SU-DHL-6 (cell line): ENCODE data around the gene LRRIQ3.
"Not testable (repeated sequence)": the region's sequence is repeated elsewhere in the genome, so short reads cannot be mapped to it uniquely, and the experiment has no call there.

Experiments used
- H2AFZ ChIP-seq: fragments of 200-600 bp; sonication (generic); 2 replicates; pipeline ENCODE4 v1.6.1; 2014; ENCODE audit warnings: low read depth, mild to moderate bottlenecking, moderate library complexity, mixed read lengths, antibody characterized with exemption, low read length; ENCODE audit not compliant: severe bottlenecking
- H3F3A ChIP-seq: fragments of 200-600 bp; shearing (Covaris generic); 2 replicates; pipeline ENCODE4 v1.6.0; 2016; ENCODE audit warnings: antibody characterized with exemption, mild to moderate bottlenecking; ENCODE audit not compliant: insufficient read depth
- H3K27ac ChIP-seq: fragments of 200-600 bp; sonication (generic); 2 replicates; pipeline ENCODE4 v1.5.1; 2016; ENCODE audit warnings: low read depth, mild to moderate bottlenecking, low read length, moderate library complexity, mixed read lengths
- H3K27me3 ChIP-seq: fragments of 200-600 bp; sonication (generic), shearing (Covaris generic); 2 replicates; pipeline ENCODE4 v1.6.0; 2014; ENCODE audit warnings: mild to moderate bottlenecking, low read length
- H3K36me3 ChIP-seq: fragments of 200-600 bp; sonication (generic); 2 replicates; pipeline ENCODE4 v1.6.1; 2014; ENCODE audit warnings: mild to moderate bottlenecking, low read length, mixed read lengths
- H3K4me2 ChIP-seq: fragments of 300-600, 200-600 bp; shearing (Covaris generic), sonication (generic); 2 replicates; pipeline ENCODE4 v1.6.0; 2014; ENCODE audit warnings: low read length, low read depth, mild to moderate bottlenecking; ENCODE audit not compliant: poor library complexity, severe bottlenecking
- H3K4me3 ChIP-seq: fragments of 200-600 bp; sonication (generic); 2 replicates; pipeline ENCODE4 v1.5.1; 2014; ENCODE audit warnings: antibody characterized with exemption, low read length, mild to moderate bottlenecking, mixed read lengths; ENCODE audit not compliant: insufficient read depth, poor library complexity, severe bottlenecking
- H3K79me2 ChIP-seq: fragments of 200-600 bp; sonication (generic); 2 replicates; pipeline ENCODE4 v1.6.1; 2014; ENCODE audit warnings: mild to moderate bottlenecking, low read length, moderate library complexity; ENCODE audit not compliant: insufficient read depth
- H3K9ac ChIP-seq: fragments of 200-600 bp; sonication (generic); 2 replicates; pipeline ENCODE4 v1.7.0; 2014; ENCODE audit warnings: mild to moderate bottlenecking, low read length
- H3K9me2 ChIP-seq: fragments of 200-600 bp; sonication (generic); replicated peaks from 2 replicates; pipeline ENCODE4 v1.6.1; 2014; ENCODE audit warnings: low read length; ENCODE audit not compliant: insufficient read depth
- H3K9me3 ChIP-seq: fragments of 200-600 bp; sonication (generic); 2 replicates; pipeline ENCODE4 v1.6.1; 2014; ENCODE audit warnings: low read length, mixed read lengths; ENCODE audit not compliant: insufficient read depth
- H4K20me1 ChIP-seq: fragments of 200-600 bp; sonication (generic); 2 replicates; pipeline ENCODE4 v1.6.1; 2014; ENCODE audit warnings: low read depth, mild to moderate bottlenecking, antibody characterized with exemption, low read length, moderate library complexity, mixed read lengths
- EZH2phosphoT487 ChIP-seq: fragments of 200-600 bp; sonication (generic), shearing (Covaris generic); conservative IDR thresholded peaks from 2 replicates; pipeline ENCODE4 v1.6.1; 2018; ENCODE audit warnings: mild to moderate bottlenecking, antibody characterized with exemption, low read length, moderate library complexity, mixed read lengths
- TF ChIP-seq, protein P1 (sequence below): fragments of 200-600 bp; sonication (generic); IDR thresholded peaks from one replicate; pipeline ENCODE4 v1.5.1; 2017; ENCODE audit warnings: antibody characterized with exemption, mild to moderate bottlenecking, low read length, moderate library complexity; ENCODE audit not compliant: insufficient read depth, poor library complexity, severe bottlenecking

Gene LRRIQ3

DNA sequence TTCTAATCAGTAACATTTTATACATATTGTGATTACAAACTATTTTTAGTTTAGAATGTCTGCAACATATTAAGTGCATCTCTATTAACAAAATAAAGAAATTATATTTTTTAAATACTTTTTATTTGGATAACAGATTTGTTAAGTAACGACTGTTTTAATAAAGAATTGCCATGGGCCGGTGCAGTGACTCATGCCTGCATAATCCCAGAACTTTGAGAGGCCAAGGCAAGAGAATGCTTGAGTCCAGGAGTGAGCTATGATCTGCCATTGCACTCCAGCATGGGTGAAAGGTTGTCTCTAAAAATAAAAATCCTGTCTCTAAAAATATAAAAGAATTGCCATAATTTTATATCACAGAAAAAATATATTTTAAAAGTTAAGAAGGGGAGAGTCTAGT lies 4.1 kb downstream of the LRRIQ3 start:
- Histone ChIP-seq H3F3A (no peaks in the 10 kb centered on the region; the same call in 1 of the 2 replicates), H3K9me2 (no peaks in the 10 kb centered on the region), H4K20me1 (no peaks in the 10 kb centered on the region), H3K36me3 (no peaks in the 10 kb centered on the region), H3K4me2 (no peak overlapping the region), H3K9me3 (no peaks in the 10 kb centered on the region), H3K4me3 (no peak overlapping the region), H3K27ac (no peak overlapping the region), H3K79me2 (no peaks in the 10 kb centered on the region), H3K27me3 (no peaks in the 10 kb centered on the region), H3K9ac (no peak overlapping the region), H2AFZ (no peak overlapping the region)
- TF ChIP-seq, protein P1, sequence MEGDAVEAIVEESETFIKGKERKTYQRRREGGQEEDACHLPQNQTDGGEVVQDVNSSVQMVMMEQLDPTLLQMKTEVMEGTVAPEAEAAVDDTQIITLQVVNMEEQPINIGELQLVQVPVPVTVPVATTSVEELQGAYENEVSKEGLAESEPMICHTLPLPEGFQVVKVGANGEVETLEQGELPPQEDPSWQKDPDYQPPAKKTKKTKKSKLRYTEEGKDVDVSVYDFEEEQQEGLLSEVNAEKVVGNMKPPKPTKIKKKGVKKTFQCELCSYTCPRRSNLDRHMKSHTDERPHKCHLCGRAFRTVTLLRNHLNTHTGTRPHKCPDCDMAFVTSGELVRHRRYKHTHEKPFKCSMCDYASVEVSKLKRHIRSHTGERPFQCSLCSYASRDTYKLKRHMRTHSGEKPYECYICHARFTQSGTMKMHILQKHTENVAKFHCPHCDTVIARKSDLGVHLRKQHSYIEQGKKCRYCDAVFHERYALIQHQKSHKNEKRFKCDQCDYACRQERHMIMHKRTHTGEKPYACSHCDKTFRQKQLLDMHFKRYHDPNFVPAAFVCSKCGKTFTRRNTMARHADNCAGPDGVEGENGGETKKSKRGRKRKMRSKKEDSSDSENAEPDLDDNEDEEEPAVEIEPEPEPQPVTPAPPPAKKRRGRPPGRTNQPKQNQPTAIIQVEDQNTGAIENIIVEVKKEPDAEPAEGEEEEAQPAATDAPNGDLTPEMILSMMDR = no peak
- no peak for TF ChIP-seq EZH2phosphoT487

DNA sequence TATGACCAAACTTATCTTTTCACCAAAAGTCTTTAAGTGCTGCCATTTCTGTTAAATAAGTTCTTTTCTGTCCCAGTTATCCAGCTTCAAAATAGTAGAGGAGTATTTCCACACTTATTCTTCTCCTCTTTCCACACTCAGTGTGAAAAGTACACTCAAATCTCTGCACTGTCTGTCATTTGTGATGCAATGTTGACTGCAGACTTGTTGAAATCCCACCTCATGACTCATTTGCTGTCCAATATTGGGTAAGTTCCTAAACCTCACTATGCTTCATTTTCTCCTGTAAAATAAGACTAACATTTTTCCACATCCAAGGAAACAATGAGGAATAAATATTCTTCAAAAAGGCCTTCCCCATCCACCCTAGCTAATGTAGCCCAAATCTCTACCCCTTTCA lies 17.5 kb downstream of the LRRIQ3 start:
- Histone ChIP-seq H3K9me2 (no peaks in the 10 kb centered on the region), H3F3A (no peaks in the 10 kb centered on the region), H3K4me2 (no peak overlapping the region), H4K20me1 (no peaks in the 10 kb centered on the region), H3K9me3 (no peaks in the 10 kb centered on the region), H3K4me3 (no peak overlapping the region), H2AFZ (no peak overlapping the region), H3K9ac (no peak overlapping the region), H3K36me3 (no peaks in the 10 kb centered on the region; the same call in 1 of the 2 replicates), H3K79me2 (no peaks in the 10 kb centered on the region), H3K27me3 (no peaks in the 10 kb centered on the region), H3K27ac (no peak overlapping the region)
- TF ChIP-seq, protein P1 = no peak
- no peak for TF ChIP-seq EZH2phosphoT487

DNA sequence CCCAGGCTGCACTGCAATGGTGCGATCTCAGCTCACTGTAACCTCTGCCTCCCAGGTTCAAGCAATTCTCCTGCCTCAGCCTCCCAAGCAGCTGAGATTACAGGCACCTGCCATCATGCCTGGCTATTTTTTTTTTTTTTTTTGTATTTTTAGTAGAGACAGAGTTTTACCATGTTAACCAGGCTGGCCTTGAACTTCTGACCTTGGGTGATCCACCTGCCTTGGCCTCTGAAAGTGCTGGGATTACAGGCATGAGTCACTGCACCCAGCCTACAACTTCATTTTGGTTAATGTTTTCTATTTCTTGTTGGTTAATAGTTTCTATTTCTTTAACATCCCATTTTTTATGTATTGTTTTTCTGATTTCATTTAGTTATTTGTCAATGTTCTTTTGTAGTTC lies 23.6 kb downstream of the LRRIQ3 start:
- not testable (repeated sequence) for H3K9ac ChIP-seq, H3F3A ChIP-seq, H3K9me2 ChIP-seq, H3K27ac ChIP-seq, H3K79me2 ChIP-seq, H3K36me3 ChIP-seq, H4K20me1 ChIP-seq, H3K4me2 ChIP-seq, H2AFZ ChIP-seq, H3K27me3 ChIP-seq, H3K4me3 ChIP-seq, H3K9me3 ChIP-seq

DNA sequence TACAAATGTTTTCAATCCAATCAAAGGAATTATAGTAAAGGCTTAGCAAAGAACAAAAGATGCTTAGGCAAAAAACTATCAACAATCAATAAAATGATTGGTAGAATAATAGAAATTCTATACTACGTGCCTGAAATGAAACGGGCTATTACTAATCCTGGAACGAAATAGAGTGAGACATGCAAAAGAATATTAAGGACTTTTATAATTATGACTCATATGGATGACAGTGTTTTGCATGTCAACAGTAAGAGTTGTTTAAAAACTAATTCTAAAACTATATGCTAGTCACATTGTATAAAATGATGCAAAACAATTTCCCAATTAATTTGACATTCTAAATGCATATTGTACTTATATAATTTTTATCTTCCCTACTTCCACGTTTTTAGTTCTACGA lies 35.6 kb downstream of the LRRIQ3 start:
- no peaks in the 10 kb centered on the region for H3F3A ChIP-seq
- no peak overlapping the region for H3K4me3 ChIP-seq
- H3K27me3 ChIP-seq = no peaks in the 10 kb centered on the region
- TF ChIP-seq EZH2phosphoT487 = no peak
- TF ChIP-seq, protein P1 = no peak
- no peak overlapping the region for H2AFZ ChIP-seq
- H3K79me2 ChIP-seq = no peaks in the 10 kb centered on the region
- no peaks in the 10 kb centered on the region for H3K9me3 ChIP-seq
- no peaks in the 10 kb centered on the region for H3K9me2 ChIP-seq
- no peaks in the 10 kb centered on the region for H3K36me3 ChIP-seq
- H3K9ac ChIP-seq = no peak overlapping the region
- no peak overlapping the region for H3K27ac ChIP-seq
- no peak overlapping the region for H3K4me2 ChIP-seq
- H4K20me1 ChIP-seq = no peaks in the 10 kb centered on the region
